Rectal smooth muscle tissue (tissue), 1 donor: ENCODE results near the gene PSMB8.
A peak's percentile ranks its signal among the peaks of the same experiment; 100 is the strongest.
"Not testable (repeated sequence)": the region's sequence is repeated elsewhere in the genome, so short reads cannot be mapped to it uniquely, and the experiment has no call there.

ENCODE experiments used
- H3K27ac ChIP-seq: one replicate; pipeline ENCODE4 v1.7.0; 2013; ENCODE audit warnings: low read depth, low read length, inconsistent platforms
- H3K27me3 ChIP-seq: one replicate; pipeline ENCODE4 v1.7.0; 2013; ENCODE audit warnings: low read length; ENCODE audit not compliant: control insufficient read depth, insufficient read depth
- H3K36me3 ChIP-seq: one replicate; pipeline ENCODE4 v1.7.0; 2013; ENCODE audit warnings: low read length; ENCODE audit not compliant: control insufficient read depth, insufficient read depth
- H3K4me1 ChIP-seq: one replicate; pipeline ENCODE4 v1.7.0; 2013; ENCODE audit warnings: low read length; ENCODE audit not compliant: control insufficient read depth, insufficient read depth
- H3K4me3 ChIP-seq: one replicate; pipeline ENCODE4 v1.7.0; 2013; ENCODE audit warnings: low read length
- H3K9ac ChIP-seq: one replicate; pipeline ENCODE4 v1.7.0; 2013; ENCODE audit warnings: low read length

The PSMB8 gene

GRCh38 chr6:32843979-32844838, at the start of gene PSMB8:
TSS of gene PSMB8 (minus strand) at chr6:32844047. CDS start at chr6:32843996, 51 bp downstream.
- Histone ChIP-seq H3K27me3 (no peaks in the 10 kb centered on the region), H3K27ac (peak within 1 kb of the TSS; percentile 89), H3K36me3 (peaks cover 38% of the 10 kb centered on the region), H3K9ac (peak within 1 kb of the TSS; percentile 89), H3K4me1 (peaks cover 3% of the 10 kb centered on the region), H3K4me3 (peak within 1 kb of the TSS; percentile 86)

- Histone ChIP-seq H3K4me1 (peaks cover 17% of the 10 kb centered on the region), H3K36me3 (no peaks in the 10 kb centered on the region), H3K27me3 (no peaks in the 10 kb centered on the region), H3K9ac (no peak overlapping the region), H3K27ac (no peak overlapping the region), H3K4me3 (no peak overlapping the region)
Measured at GRCh38 chr6:32890831-32891230, 47.0 kb upstream of the PSMB8 start.

GRCh38 chr6:32889533-32889932, 45.7 kb upstream of the PSMB8 start:
- Histone ChIP-seq H3K36me3 (no peaks in the 10 kb centered on the region), H3K27me3 (no peaks in the 10 kb centered on the region), H3K4me1 (peaks cover 9% of the 10 kb centered on the region), H3K27ac (no peak overlapping the region), H3K9ac (no peak overlapping the region), H3K4me3 (no peak overlapping the region)

- no peak overlapping the region for H3K27ac ChIP-seq
- no peaks in the 10 kb centered on the region for H3K36me3 ChIP-seq
- H3K4me1 ChIP-seq: peaks cover 9% of the 10 kb centered on the region
- H3K27me3 ChIP-seq: no peaks in the 10 kb centered on the region
- no peak overlapping the region for H3K9ac ChIP-seq
- no peak overlapping the region for H3K4me3 ChIP-seq
Measured at GRCh38 chr6:32888576-32888975, 44.7 kb upstream of the PSMB8 start.

- H3K27ac ChIP-seq: no peak overlapping the region
Measured at GRCh38 chr6:32887616-32888015, 43.8 kb upstream of the PSMB8 start.

GRCh38 chr6:32886681-32887383, 43.0 kb upstream of the PSMB8 start:
- Histone ChIP-seq H3K27me3 (no peaks in the 10 kb centered on the region), H3K27ac (no peak overlapping the region), H3K4me1 (peaks cover 9% of the 10 kb centered on the region), H3K36me3 (no peaks in the 10 kb centered on the region), H3K9ac (no peak overlapping the region), H3K4me3 (no peak overlapping the region)

More at GRCh38 chr6:32887616-32888015, 43.8 kb upstream of the PSMB8 start:
- no peaks in the 10 kb centered on the region for H3K27me3 ChIP-seq
- H3K9ac ChIP-seq: no peak overlapping the region
- peaks cover 9% of the 10 kb centered on the region for H3K4me1 ChIP-seq
- H3K36me3 ChIP-seq: no peaks in the 10 kb centered on the region
- H3K4me3 ChIP-seq: no peak overlapping the region

GRCh38 chr6:32885698-32886286, 41.9 kb upstream of the PSMB8 start:
- H3K27me3 ChIP-seq: no peaks in the 10 kb centered on the region
- H3K27ac ChIP-seq: no peak overlapping the region
- H3K4me1 ChIP-seq: peaks cover 9% of the 10 kb centered on the region
- H3K36me3 ChIP-seq: no peaks in the 10 kb centered on the region
- no peak overlapping the region for H3K4me3 ChIP-seq
- no peak overlapping the region for H3K9ac ChIP-seq

- H3K27ac ChIP-seq: no peak overlapping the region
- H3K9ac ChIP-seq: no peak overlapping the region
- H3K4me3 ChIP-seq: no peak overlapping the region
Measured at GRCh38 chr6:32883789-32884188, 39.9 kb upstream of the PSMB8 start.

GRCh38 chr6:32882879-32883250, 39.0 kb upstream of the PSMB8 start:
- no peaks in the 10 kb centered on the region for H3K36me3 ChIP-seq
- peaks cover 9% of the 10 kb centered on the region for H3K4me1 ChIP-seq
- no peak overlapping the region for H3K4me3 ChIP-seq
- no peaks in the 10 kb centered on the region for H3K27me3 ChIP-seq
- H3K27ac ChIP-seq: no peak overlapping the region
- no peak overlapping the region for H3K9ac ChIP-seq

More at GRCh38 chr6:32883789-32884188, 39.9 kb upstream of the PSMB8 start:
- Histone ChIP-seq H3K4me1 (peaks cover 9% of the 10 kb centered on the region), H3K36me3 (no peaks in the 10 kb centered on the region), H3K27me3 (no peaks in the 10 kb centered on the region)

- H3K4me3 ChIP-seq, H3K36me3 ChIP-seq, H3K9ac ChIP-seq, H3K4me1 ChIP-seq, H3K27me3 ChIP-seq, H3K27ac ChIP-seq: not testable (repeated sequence)
Measured at GRCh38 chr6:32880962-32881361, 37.1 kb upstream of the PSMB8 start.

GRCh38 chr6:32879691-32880090, 35.8 kb upstream of the PSMB8 start:
- Histone ChIP-seq H3K4me3 (no peak overlapping the region), H3K4me1 (no peaks in the 10 kb centered on the region), H3K27me3 (no peaks in the 10 kb centered on the region), H3K27ac (no peak overlapping the region), H3K36me3 (no peaks in the 10 kb centered on the region), H3K9ac (no peak overlapping the region)

GRCh38 chr6:32876603-32877002, 32.8 kb upstream of the PSMB8 start:
- no peak overlapping the region for H3K27ac ChIP-seq
- H3K27me3 ChIP-seq: no peaks in the 10 kb centered on the region
- no peaks in the 10 kb centered on the region for H3K4me1 ChIP-seq
- H3K9ac ChIP-seq: no peak overlapping the region
- no peaks in the 10 kb centered on the region for H3K36me3 ChIP-seq
- H3K4me3 ChIP-seq: no peak overlapping the region
